HCT116 (cell line): ENCODE measurements around the gene TFG. TPM values are rescaled to one million over a fixed set of nuclear protein-coding genes. Genes with fewer than 3 reads are reported as not detected.
"Not testable (repeated sequence)": the region's sequence is repeated elsewhere in the genome, so short reads cannot be mapped to it uniquely, and the experiment has no call there.

Experiments
- ATAC-seq: fragments of 200-7000 bp; cut with Tn5 transposase; 2 replicates; pipeline ENCODE4 v1.9.1; 2020; ENCODE audit warnings: mild to moderate bottlenecking, moderate library complexity
- BruUV-seq: library from RNA; stranded (reverse); fragments of 400-500 nt; replicated peaks from 2 replicates; lab custom pipeline; 2021; lab: Mats Ljungman, UMichigan
- CTCF ChIA-PET: fragments of 300-600 bp; sonication (Branson Sonifier 250); formaldehyde crosslinking; loops from one replicate; lab custom pipeline; 2021; ENCODE audit warnings: antibody characterized with exemption; lab: Charles Lee
- POLR2A ChIA-PET: fragments of 300-600, 350-600 bp; sonication (Branson Sonifier 250); formaldehyde crosslinking; loops from one replicate; lab custom pipeline; 2021; ENCODE audit warnings: antibody characterized with exemption; lab: Charles Lee
- RAD21 ChIA-PET, 2 experiments: fragments of 300-600 bp; sonication (Branson Sonifier 250); formaldehyde crosslinking; loops; one replicate each; lab custom pipeline; 2023; ENCODE audit warnings: low total read pairs in 2 of 2; ENCODE audit not compliant: uncharacterized antibody in 2 of 2, unreplicated experiment in 2 of 2, low non-redundant PET in 1 of 2; lab: Charles Lee
- DNase-seq: peaks from one replicate; pipeline ENCODE4 v3.0.0-alpha.2; 2010; ENCODE audit warnings: low read depth, low spot score
- H2AFZ ChIP-seq: fragments of 200-600 bp; shearing (Covaris generic), sonication (generic); 2 replicates; pipeline ENCODE4 v1.6.1; 2017; ENCODE audit warnings: low read depth, mixed run types, mixed read lengths, antibody characterized with exemption, low read length; ENCODE audit not compliant: poor library complexity, severe bottlenecking
- H3K27ac ChIP-seq: 2 replicates; pipeline ENCODE4 v1.5.1; 2012; ENCODE audit warnings: low read depth, low read length
- H3K27me3 ChIP-seq: fragments of 200-600 bp; sonication (generic); 2 replicates; pipeline ENCODE4 v1.6.1; 2016; ENCODE audit warnings: mixed run types, low read length, mixed read lengths; ENCODE audit not compliant: insufficient read depth
- H3K36me3 ChIP-seq, 2 experiments: fragments of 200-500 bp in 1 of 2; fragments of 200-600 bp in 1 of 2; sonication (Bioruptor generic) in 1 of 2; sonication (generic) in 1 of 2; 2 replicates each; pipeline versions ENCODE4 v1.5.1 to v1.6.1; 2014 to 2016; ENCODE audit warnings: low read length in 2 of 2, inconsistent platforms in 1 of 2, mixed read lengths in 1 of 2, mixed run types in 1 of 2; ENCODE audit not compliant: insufficient read depth in 2 of 2, control insufficient read depth in 1 of 2
- H3K4me1 ChIP-seq, 2 experiments: fragments of 200-600 bp in 1 of 2; sonication (generic) in 1 of 2; 2 replicates each; pipeline versions ENCODE4 v1.5.1 to v1.6.1; 2012 to 2017; ENCODE audit warnings: low read length in 2 of 2, inconsistent platforms in 1 of 2, mild to moderate bottlenecking in 1 of 2, mixed read lengths in 1 of 2, mixed run types in 1 of 2, moderate library complexity in 1 of 2; ENCODE audit not compliant: insufficient read depth in 2 of 2, control insufficient read depth in 1 of 2
- H3K4me2 ChIP-seq: fragments of 200-600 bp; sonication (generic); 2 replicates; pipeline ENCODE4 v1.6.1; 2017; ENCODE audit warnings: mixed run types, low read length, mixed read lengths
- H3K4me3 ChIP-seq, 2 experiments: fragments of 200-600 bp in 1 of 2; sonication (generic) in 1 of 2; replicated peaks in 1 of 2; 2 replicates each; pipeline ENCODE4 v1.5.1; 2011 to 2016; ENCODE audit warnings: low read length in 2 of 2, control low read depth in 1 of 2, low read depth in 1 of 2, mild to moderate bottlenecking in 1 of 2, mixed read lengths in 1 of 2, mixed run types in 1 of 2
- H3K79me2 ChIP-seq: fragments of 200-600 bp; sonication (generic); 2 replicates; pipeline ENCODE4 v1.6.1; 2017; ENCODE audit warnings: mild to moderate bottlenecking, mixed run types, low read length, moderate library complexity, mixed read lengths; ENCODE audit not compliant: insufficient read depth
- H3K9ac ChIP-seq: fragments of 200-600 bp; sonication (generic); 2 replicates; pipeline ENCODE4 v1.6.1; 2016; ENCODE audit warnings: low read length, mixed read lengths
- H3K9me2 ChIP-seq: fragments of 200-600 bp; sonication (generic), shearing (Covaris generic); 2 replicates; pipeline ENCODE4 v1.6.1; 2017; ENCODE audit warnings: mixed run types, mild to moderate bottlenecking, moderate library complexity; ENCODE audit not compliant: insufficient read depth
- H3K9me3 ChIP-seq, 2 experiments: fragments of 200-500 bp in 1 of 2; fragments of 200-600 bp in 1 of 2; sonication (Bioruptor generic) in 1 of 2; sonication (generic) in 1 of 2; 2 replicates each; pipeline ENCODE4 v1.6.1; 2014 to 2017; ENCODE audit warnings: low read length in 2 of 2, mixed read lengths in 2 of 2, inconsistent platforms in 1 of 2, low read depth in 1 of 2, mild to moderate bottlenecking in 1 of 2, mixed run types in 1 of 2, moderate library complexity in 1 of 2; ENCODE audit not compliant: control insufficient read depth in 1 of 2, insufficient read depth in 1 of 2
- H4K20me1 ChIP-seq: fragments of 200-600 bp; sonication (generic), shearing (Covaris generic); 2 replicates; pipeline ENCODE4 v1.6.1; 2017; ENCODE audit warnings: mixed run types, mild to moderate bottlenecking, moderate library complexity; ENCODE audit not compliant: insufficient read depth
- CBX3 ChIP-seq: IDR thresholded peaks from 2 replicates; pipeline ENCODE4 v1.6.1; 2012; ENCODE audit warnings: low read depth
- CTCF ChIP-seq, 3 experiments: fragments of 200-600 bp in 1 of 3; sonication (generic) in 1 of 3; IDR thresholded peaks in 2 of 3; conservative IDR thresholded peaks in 1 of 3; 2 replicates each; pipeline ENCODE4 v1.5.1; 2012 to 2017; ENCODE audit warnings: low read depth in 2 of 3, low read length in 2 of 3, antibody characterized with exemption in 1 of 3, borderline replicate concordance in 1 of 3, control low read depth in 1 of 3, mild to moderate bottlenecking in 1 of 3, mixed read lengths in 1 of 3, mixed run types in 1 of 3, moderate library complexity in 1 of 3; ENCODE audit not compliant: insufficient read depth in 1 of 3
- EGR1 ChIP-seq: IDR thresholded peaks from 2 replicates; pipeline ENCODE4 v1.6.1; 2012; ENCODE audit warnings: low read depth
- ELF1 ChIP-seq: IDR thresholded peaks from 2 replicates; pipeline ENCODE4 v1.6.1; 2012; ENCODE audit warnings: low read depth, borderline replicate concordance
- EZH2 ChIP-seq: fragments of 200-600 bp; sonication (generic); IDR thresholded peaks from 2 replicates; pipeline ENCODE4 v1.6.1; 2017; ENCODE audit warnings: antibody characterized with exemption, mixed run types
- EZH2phosphoT487 ChIP-seq: fragments of 200-600 bp; IDR thresholded peaks from 2 replicates; pipeline ENCODE4 v1.6.1; 2018; ENCODE audit warnings: antibody characterized with exemption, borderline replicate concordance
- JUND ChIP-seq: IDR thresholded peaks from 2 replicates; pipeline ENCODE4 v1.6.1; 2012
- POLR2A ChIP-seq: IDR thresholded peaks from 2 replicates; pipeline ENCODE4 v1.7.0; 2011; ENCODE audit warnings: borderline replicate concordance; ENCODE audit not compliant: insufficient read depth, insufficient read length; ENCODE audit errors: extremely low read depth
- POLR2AphosphoS5 ChIP-seq: IDR thresholded peaks from 2 replicates; pipeline ENCODE4 v1.6.1; 2011; ENCODE audit warnings: mild to moderate bottlenecking, low read depth, low read length, moderate library complexity
- REST ChIP-seq: IDR thresholded peaks from 2 replicates; pipeline ENCODE4 v1.6.1; 2012; ENCODE audit warnings: low read depth
- SIN3A ChIP-seq: IDR thresholded peaks from 2 replicates; pipeline ENCODE4 v1.6.1; 2012; ENCODE audit warnings: low read depth
- TCF7L2 ChIP-seq: IDR thresholded peaks from 2 replicates; pipeline ENCODE4 v1.7.0; 2011; ENCODE audit warnings: borderline replicate concordance, inconsistent platforms; ENCODE audit not compliant: insufficient read depth, insufficient read length; ENCODE audit errors: extremely low read depth
- ZNF274 ChIP-seq: fragments of 200-500 bp; sonication (Bioruptor generic); IDR thresholded peaks from 2 replicates; pipeline ENCODE4 v1.6.1; 2014; ENCODE audit warnings: mild to moderate bottlenecking, low read depth, low read length, inconsistent platforms
- intact Hi-C: fragments of 100-400 bp; cut with micrococcal nuclease; formaldehyde crosslinking; loops from 2 replicates; pipeline ENCODE4 v1.10.0; 2022
- total RNA-seq: library from RNA; stranded (reverse); gene quantifications from one replicate; pipeline ENCODE4 v1.2.1, GENCODE V29; 2021; ENCODE audit not compliant: unreplicated experiment

Gene TFG
- total RNA-seq, 1 experiment from 2014 or later: 99.1 TPM

GRCh38 chr3:100661294-100661693, 48.0 kb upstream of the TFG start:
- H3K27me3 ChIP-seq, H3K4me3 ChIP-seq, intact Hi-C loops, CTCF ChIA-PET, H3K79me2 ChIP-seq, BruUV-seq, POLR2A ChIA-PET, H3K9ac ChIP-seq, H3K27ac ChIP-seq, H3K9me3 ChIP-seq, H3K36me3 ChIP-seq, H3K4me2 ChIP-seq, H4K20me1 ChIP-seq, H3K9me2 ChIP-seq, ATAC-seq, H3K4me1 ChIP-seq, DNase-seq, H2AFZ ChIP-seq, RAD21 ChIA-PET: not testable (repeated sequence)

- no peak overlapping the region for H2AFZ ChIP-seq
- ChIA-PET POLR2A (no interaction called here), CTCF (no interaction called here), RAD21 (no interaction called here)
- no peak overlapping the region for H3K4me3 ChIP-seq
- no peaks in the 10 kb centered on the region for H3K27me3 ChIP-seq
- DNase-seq: no peak
- H3K79me2 ChIP-seq: no peaks in the 10 kb centered on the region
- BruUV-seq: no TSS peak
- H3K36me3 ChIP-seq: no peaks in the 10 kb centered on the region
- no peak overlapping the region for H3K4me2 ChIP-seq
- no peaks in the 10 kb centered on the region for H3K9me2 ChIP-seq
- intact Hi-C loops: no loop called here
- H3K27ac ChIP-seq: no peak overlapping the region
- no peak for ATAC-seq
- H3K9me3 ChIP-seq: no peaks in the 10 kb centered on the region
- H4K20me1 ChIP-seq: no peaks in the 10 kb centered on the region
- no peaks in the 10 kb centered on the region for H3K4me1 ChIP-seq
- H3K9ac ChIP-seq: no peak overlapping the region
- TF ChIP-seq CBX3: no peak
- TF ChIP-seq CTCF (IDR thresholded peaks at IDR 0.05 in 2 of 3, conservative IDR thresholded peaks at IDR 0.05 in 1 of 3; ENCODE audit: borderline replicate concordance in 1 of 3, insufficient read depth in 1 of 3, low read depth in 2 of 3, low read length in 2 of 3): no peak
- no peak for TF ChIP-seq JUND
- no peak for TF ChIP-seq POLR2AphosphoS5
- no peak for TF ChIP-seq POLR2A
- no peak for TF ChIP-seq EZH2phosphoT487
- TF ChIP-seq EZH2: no peak
- no peak for TF ChIP-seq ELF1
- TF ChIP-seq SIN3A: no peak
- no peak for TF ChIP-seq TCF7L2
- TF ChIP-seq ZNF274: no peak
- no peak for TF ChIP-seq EGR1
- no peak for TF ChIP-seq REST
These were observed 47.0 kb upstream of the TFG start for GRCh38 chr3:100662113-100662823.
